Upper lobe of left lung (tissue), 4 donors: ENCODE data around the gene VEPH1.

Experiments
- POLR2A ChIP-seq, 4 donors: fragments of 450-650 bp; IDR thresholded peaks; one replicate each; pipeline ENCODE4 v1.5.1; 2016 to 2017; ENCODE audit warnings: antibody characterized with exemption in 4 of 4, mild to moderate bottlenecking in 2 of 4
- POLR2AphosphoS5 ChIP-seq, 2 donors: sonication (generic); formaldehyde crosslinking; IDR thresholded peaks; one replicate each; pipeline ENCODE4 v1.5.1; 2017; ENCODE audit warnings: antibody characterized with exemption in 2 of 2
- TF ChIP-seq, protein P1 (sequence below), 6 experiments: fragments of 450-650 bp in 4 of 6; fragments of 200-600 bp in 2 of 6; sonication (generic) in 2 of 6; IDR thresholded peaks; one replicate each; pipeline ENCODE4 v1.5.1; 2016 to 2019; ENCODE audit warnings: antibody characterized with exemption in 6 of 6

DNA sequence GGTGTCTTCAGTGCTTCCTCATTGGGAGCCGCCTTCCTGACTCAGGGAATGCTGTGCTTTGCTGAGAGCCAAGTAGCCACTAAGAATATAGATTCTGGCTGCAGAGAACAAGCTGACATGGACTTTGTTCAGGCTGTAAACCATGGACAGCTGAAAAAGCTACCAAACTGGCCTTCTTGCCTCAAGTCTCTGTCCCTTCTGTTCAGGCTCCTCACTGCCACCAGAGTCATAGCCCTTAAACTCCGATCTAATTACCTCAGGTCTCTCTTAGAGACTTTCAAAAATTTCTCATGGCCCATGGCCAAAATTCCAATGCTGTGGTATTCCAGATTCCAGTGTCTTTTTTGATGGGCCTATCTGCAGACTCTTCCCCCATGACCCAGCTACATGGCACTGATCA lies 86.0 kb downstream of the VEPH1 start:
- TF ChIP-seq POLR2A (IDR thresholded peaks at IDR 0.05) (no peak), POLR2AphosphoS5 (IDR thresholded peaks at IDR 0.05) (no peak)
- TF ChIP-seq, protein P1, sequence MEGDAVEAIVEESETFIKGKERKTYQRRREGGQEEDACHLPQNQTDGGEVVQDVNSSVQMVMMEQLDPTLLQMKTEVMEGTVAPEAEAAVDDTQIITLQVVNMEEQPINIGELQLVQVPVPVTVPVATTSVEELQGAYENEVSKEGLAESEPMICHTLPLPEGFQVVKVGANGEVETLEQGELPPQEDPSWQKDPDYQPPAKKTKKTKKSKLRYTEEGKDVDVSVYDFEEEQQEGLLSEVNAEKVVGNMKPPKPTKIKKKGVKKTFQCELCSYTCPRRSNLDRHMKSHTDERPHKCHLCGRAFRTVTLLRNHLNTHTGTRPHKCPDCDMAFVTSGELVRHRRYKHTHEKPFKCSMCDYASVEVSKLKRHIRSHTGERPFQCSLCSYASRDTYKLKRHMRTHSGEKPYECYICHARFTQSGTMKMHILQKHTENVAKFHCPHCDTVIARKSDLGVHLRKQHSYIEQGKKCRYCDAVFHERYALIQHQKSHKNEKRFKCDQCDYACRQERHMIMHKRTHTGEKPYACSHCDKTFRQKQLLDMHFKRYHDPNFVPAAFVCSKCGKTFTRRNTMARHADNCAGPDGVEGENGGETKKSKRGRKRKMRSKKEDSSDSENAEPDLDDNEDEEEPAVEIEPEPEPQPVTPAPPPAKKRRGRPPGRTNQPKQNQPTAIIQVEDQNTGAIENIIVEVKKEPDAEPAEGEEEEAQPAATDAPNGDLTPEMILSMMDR (IDR thresholded peaks at IDR 0.05): no peak
